Psoas muscle (tissue), 8 donors: Measurements from ENCODE around the gene ZNF529. TPM values are rescaled to one million over a fixed set of nuclear protein-coding genes. Genes with fewer than 3 reads are reported as not detected.

Experiments
- ATAC-seq, 4 donors: fragments of 200-7000 bp; cut with Tn5 transposase; one replicate each; pipeline ENCODE4 v1.9.1; 2020; ENCODE audit warnings: moderate library complexity in 3 of 4, mild to moderate bottlenecking in 2 of 4
- DNase-seq, 2 donors: peaks; one replicate each; pipeline ENCODE4 v3.0.0-alpha.2; 2020
- H3K27ac ChIP-seq: fragments of 200-600 bp; one replicate; pipeline ENCODE4 v1.8.0; 2022
- H3K27me3 ChIP-seq, 3 donors: fragments of 200-600 bp in 1 of 3; one replicate each; pipeline versions ENCODE4 v1.6.1 to v1.8.0; 2013 to 2022; ENCODE audit warnings: low read length in 2 of 3, mild to moderate bottlenecking in 2 of 3, moderate library complexity in 1 of 3; ENCODE audit not compliant: insufficient read depth in 3 of 3
- H3K36me3 ChIP-seq, 2 donors: fragments of 200-600 bp in 1 of 2; one replicate each; pipeline versions ENCODE4 v1.6.1 to v1.8.0; 2013 to 2022; ENCODE audit warnings: low read depth in 1 of 2, mild to moderate bottlenecking in 1 of 2, moderate library complexity in 1 of 2; ENCODE audit not compliant: insufficient read depth in 1 of 2
- H3K4me1 ChIP-seq: fragments of 200-600 bp; one replicate; pipeline ENCODE4 v1.8.0; 2022
- H3K4me3 ChIP-seq: fragments of 200-600 bp; one replicate; pipeline ENCODE4 v1.8.0; 2022; ENCODE audit warnings: mild to moderate bottlenecking
- H3K9me3 ChIP-seq: fragments of 200-600 bp; one replicate; pipeline ENCODE4 v1.8.0; 2022
- WGBS, 3 donors: extraction: QIAGEN DNeasy Blood & Tissue Kit; methylation state at CpG; one replicate each; pipeline versions ENCODE4 v1.1.6 to v1.1.7; 2013; 5-methylcytosine and 5-hydroxymethylcytosine counted together
- intact Hi-C, 2 donors: fragments of 100-400 bp; cut with DNase I; formaldehyde crosslinking; loops; one replicate each; pipeline versions ENCODE4 v1.11.0 to v1.14.2; 2022
- polyA plus RNA-seq, 3 donors: library from polyadenylated mRNA; stranded (reverse); fragments of 200-250 nt; gene quantifications; one replicate each; pipeline ENCODE4 v1.2.3, GENCODE V29; 2013
- total RNA-seq, 4 donors: library from RNA; stranded (reverse); fragmentation: NEBNext Ultra II Directional in 2 of 4; extraction: Animal tissue kit (Norgen Biotek cat#: 25700) in 2 of 4; gene quantifications; one replicate each; pipeline versions ENCODE4 v1.2.1 to v1.2.4, GENCODE V29; 2021 to 2023
- TF ChIP-seq, protein P1 (sequence below): fragments of 200-600 bp; IDR thresholded peaks from one replicate; pipeline ENCODE4 v1.8.0; 2022; ENCODE audit warnings: antibody characterized with exemption
- donor health status: healthy with polysubstance abuse.
- donor health status: DM: no; HTN: no; CAD: no; lungs with moderate emphysema.
- donor health status: Bipolar disorder and iron deficiency.
- donor health status: healthy.
- donor health status: DM: yes; HTN: yes; CAD: no.
- donor health status: DM: no; HTN: no; CAD: no.
- donor health status: DM: no; HTN: no; CAD: no.
- donor health status: DM: yes; HTN: yes; CAD: no.

Gene ZNF529
- total and polyA plus RNA-seq, 7 donors = 2.3 to 10.4 (median 6.1) TPM

DNA sequence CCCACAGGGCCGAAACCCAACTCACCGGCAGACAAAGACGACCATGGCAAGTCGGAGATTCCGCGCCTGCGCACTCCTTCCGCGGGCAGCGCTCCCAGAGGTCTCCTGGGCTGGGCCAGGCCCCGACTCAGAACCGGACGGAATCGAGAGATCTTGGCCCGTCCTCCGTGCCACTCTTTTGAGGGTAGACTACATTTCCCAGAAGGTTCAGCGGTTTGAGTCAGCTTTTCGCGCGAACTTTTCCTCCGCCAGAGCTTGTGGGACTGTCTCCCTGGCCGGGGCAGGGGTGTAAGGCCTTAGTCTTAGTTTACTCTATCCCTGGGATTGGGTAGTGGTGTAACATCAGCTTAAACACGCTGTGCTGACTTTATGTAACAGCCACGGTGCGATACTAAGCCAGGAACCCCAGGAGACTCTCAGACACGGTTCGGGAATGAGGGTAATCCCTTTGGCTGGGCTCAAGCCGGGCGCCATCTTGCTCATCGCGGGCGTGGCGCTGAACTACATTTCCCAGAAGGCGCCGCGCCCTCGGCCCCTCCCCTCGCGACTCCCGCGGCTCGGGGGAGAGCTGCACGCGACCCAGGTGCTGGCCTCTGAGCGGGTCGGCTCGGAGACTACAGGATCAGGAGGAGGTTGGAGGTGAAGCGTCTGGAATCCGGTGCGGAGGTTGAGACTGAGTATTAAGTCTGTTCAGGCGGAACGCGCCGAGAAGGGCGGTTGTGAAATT, 44.7 kb downstream of the ZNF529 start, which contains the start of gene ZNF260:
ZNF260 (minus strand) TSS at position 78 of the 727 bp plus-strand sequence. CDS start 13,033 bp downstream, outside the sequence.
- intact Hi-C loops = loop anchor here (2.0 to 5.0 kb wide), 4 partner anchors 40 to 311 kb away; partner anchors contain the start of genes ZNF529 (in 2 of the 2), ZNF146 (in 1 of the 2) and ZNF566 (in 1 of the 2)

DNA sequence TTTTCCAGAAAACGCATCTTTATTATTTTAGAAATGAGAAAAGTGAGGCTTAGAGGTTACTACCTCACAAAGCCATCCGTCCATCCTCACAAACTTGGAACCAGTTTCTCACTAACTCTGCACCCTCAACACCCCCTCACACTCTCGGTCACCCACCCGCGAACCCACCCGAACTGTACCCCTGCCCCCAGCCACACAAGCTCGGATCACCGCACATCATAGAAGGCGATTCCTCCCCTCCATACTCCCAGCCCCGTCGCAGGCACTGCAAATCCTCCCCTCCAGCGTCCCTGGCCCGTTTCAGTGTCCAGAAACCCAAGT, 45.3 kb downstream of the ZNF529 start:
- Histone ChIP-seq H3K9me3 (peaks cover 70% of the 10 kb centered on the region), H3K4me1 (peaks cover 4% of the 10 kb centered on the region), H3K27ac (peak overlapping the region; percentile 90), H3K4me3 (peak overlapping the region; percentile 79), H3K36me3 (peaks cover 10 to 22% of the 10 kb centered on the region in 2 donors), H3K27me3 (no peaks in the 10 kb centered on the region)
- DNase-seq = no peak
- WGBS, 3 donors = 0 to 1% (median 0%) methylated on average over 13 of the region's 13 CpGs
- ATAC-seq = no peak
- TF ChIP-seq, protein P1, sequence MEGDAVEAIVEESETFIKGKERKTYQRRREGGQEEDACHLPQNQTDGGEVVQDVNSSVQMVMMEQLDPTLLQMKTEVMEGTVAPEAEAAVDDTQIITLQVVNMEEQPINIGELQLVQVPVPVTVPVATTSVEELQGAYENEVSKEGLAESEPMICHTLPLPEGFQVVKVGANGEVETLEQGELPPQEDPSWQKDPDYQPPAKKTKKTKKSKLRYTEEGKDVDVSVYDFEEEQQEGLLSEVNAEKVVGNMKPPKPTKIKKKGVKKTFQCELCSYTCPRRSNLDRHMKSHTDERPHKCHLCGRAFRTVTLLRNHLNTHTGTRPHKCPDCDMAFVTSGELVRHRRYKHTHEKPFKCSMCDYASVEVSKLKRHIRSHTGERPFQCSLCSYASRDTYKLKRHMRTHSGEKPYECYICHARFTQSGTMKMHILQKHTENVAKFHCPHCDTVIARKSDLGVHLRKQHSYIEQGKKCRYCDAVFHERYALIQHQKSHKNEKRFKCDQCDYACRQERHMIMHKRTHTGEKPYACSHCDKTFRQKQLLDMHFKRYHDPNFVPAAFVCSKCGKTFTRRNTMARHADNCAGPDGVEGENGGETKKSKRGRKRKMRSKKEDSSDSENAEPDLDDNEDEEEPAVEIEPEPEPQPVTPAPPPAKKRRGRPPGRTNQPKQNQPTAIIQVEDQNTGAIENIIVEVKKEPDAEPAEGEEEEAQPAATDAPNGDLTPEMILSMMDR = no peak
- intact Hi-C loops = loop anchor here (2.0 to 5.0 kb wide), 4 partner anchors 39 to 311 kb away; partner anchors contain the start of genes ZNF529 (in 2 of the 2), ZNF146 (in 1 of the 2) and ZNF566 (in 1 of the 2)

More for the DNA sequence above, 44.7 kb downstream of the ZNF529 start, which contains the start of gene ZNF260:
- ATAC-seq (peak; percentile 97 to 98 (median 98)), DNase-seq (peak; percentile 97 to 98)
- peaks cover 70% of the 10 kb centered on the region for H3K9me3 ChIP-seq
- TF ChIP-seq, protein P1 = no peak
- 0 to 1% (median 0%) methylated on average over 54 to 55 of the region's 55 CpGs for WGBS, 3 donors
- H3K36me3 ChIP-seq = peaks cover 6 to 17% of the 10 kb centered on the region in 2 donors
- H3K27ac ChIP-seq = peak within 1 kb of the TSS; percentile 90
- H3K4me1 ChIP-seq = peaks cover 4% of the 10 kb centered on the region
- H3K4me3 ChIP-seq = peak within 1 kb of the TSS; percentile 79
- no peaks in the 10 kb centered on the region for H3K27me3 ChIP-seq

- Histone ChIP-seq H3K4me1 (peaks cover 4% of the 10 kb centered on the region), H3K4me3 (peak overlapping the region; percentile 79), H3K36me3 (peaks cover 10 to 26% of the 10 kb centered on the region in 2 donors), H3K27ac (peak overlapping the region; percentile 90), H3K27me3 (no peaks in the 10 kb centered on the region), H3K9me3 (peaks cover 70% of the 10 kb centered on the region)
- 10 to 14% (median 11%) methylated on average over 5 of the region's 5 CpGs for WGBS, 3 donors
- TF ChIP-seq, protein P1 = no peak
- DNase-seq = no peak
- ATAC-seq = no peak
- intact Hi-C loops = loop anchor here (5.0 kb wide), 2 partner anchors 45 to 310 kb away; partner anchors contain the start of genes ZNF146 (in 1 of the 2) and ZNF529 (in 1 of the 2)
Observed at GRCh38 chr19:36527341-36527740, 45.8 kb downstream of the ZNF529 start.

GRCh38 chr19:36526581-36526980, 46.5 kb downstream of the ZNF529 start:
- Histone ChIP-seq H3K4me3 (peak overlapping the region; percentile 79), H3K27ac (no peak overlapping the region), H3K4me1 (peaks cover 4% of the 10 kb centered on the region), H3K36me3 (peaks cover 10 to 33% of the 10 kb centered on the region in 2 donors), H3K9me3 (peaks cover 71% of the 10 kb centered on the region), H3K27me3 (no peaks in the 10 kb centered on the region)
- WGBS, 3 donors = 77 to 88% (median 86%) methylated on average over 5 of the region's 5 CpGs
- ATAC-seq (no peak), DNase-seq (no peak)
- intact Hi-C loops = loop anchor here (5.0 kb wide), 2 partner anchors 46 to 309 kb away; partner anchors contain the start of genes ZNF146 (in 1 of the 2) and ZNF529 (in 1 of the 2)
- TF ChIP-seq, protein P1 = no peak
